OCI-LY7 (cell line): ENCODE results near the gene NKAIN2.

ENCODE experiments used
- EZH2phosphoT487 ChIP-seq: fragments of 200-600 bp; sonication (generic); IDR thresholded peaks from 2 replicates; pipeline ENCODE4 v1.6.1; 2018; ENCODE audit warnings: low read depth, borderline replicate concordance, mild to moderate bottlenecking, mixed run types, antibody characterized with exemption, low read length, moderate library complexity, mixed read lengths
- TF ChIP-seq, protein P1 (sequence below): fragments of 200-600 bp; sonication (generic); conservative IDR thresholded peaks from 2 replicates; pipeline ENCODE4 v1.5.1; 2014; ENCODE audit warnings: mild to moderate bottlenecking, antibody characterized with exemption, low read length, moderate library complexity, mixed read lengths

DNA sequence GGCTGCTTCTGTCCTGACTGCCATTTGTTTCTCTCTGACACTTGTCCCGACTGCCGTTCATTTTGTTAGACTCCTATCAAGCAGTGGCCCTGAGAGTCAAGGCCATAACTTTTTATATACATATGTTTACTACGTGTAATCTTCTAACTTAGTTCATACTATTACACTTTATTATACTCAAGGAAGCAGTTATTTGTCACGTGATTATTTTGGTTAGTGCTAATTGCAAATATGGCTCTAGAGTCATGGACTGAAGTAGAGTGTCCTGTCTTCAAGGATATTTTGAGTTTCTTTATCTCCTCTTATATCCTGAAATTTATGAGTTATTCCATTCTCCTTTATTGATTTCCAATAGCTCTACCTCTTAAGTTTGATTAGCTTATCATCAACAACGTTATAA lies 864.4 kb downstream of the NKAIN2 start:
- TF ChIP-seq, protein P1, sequence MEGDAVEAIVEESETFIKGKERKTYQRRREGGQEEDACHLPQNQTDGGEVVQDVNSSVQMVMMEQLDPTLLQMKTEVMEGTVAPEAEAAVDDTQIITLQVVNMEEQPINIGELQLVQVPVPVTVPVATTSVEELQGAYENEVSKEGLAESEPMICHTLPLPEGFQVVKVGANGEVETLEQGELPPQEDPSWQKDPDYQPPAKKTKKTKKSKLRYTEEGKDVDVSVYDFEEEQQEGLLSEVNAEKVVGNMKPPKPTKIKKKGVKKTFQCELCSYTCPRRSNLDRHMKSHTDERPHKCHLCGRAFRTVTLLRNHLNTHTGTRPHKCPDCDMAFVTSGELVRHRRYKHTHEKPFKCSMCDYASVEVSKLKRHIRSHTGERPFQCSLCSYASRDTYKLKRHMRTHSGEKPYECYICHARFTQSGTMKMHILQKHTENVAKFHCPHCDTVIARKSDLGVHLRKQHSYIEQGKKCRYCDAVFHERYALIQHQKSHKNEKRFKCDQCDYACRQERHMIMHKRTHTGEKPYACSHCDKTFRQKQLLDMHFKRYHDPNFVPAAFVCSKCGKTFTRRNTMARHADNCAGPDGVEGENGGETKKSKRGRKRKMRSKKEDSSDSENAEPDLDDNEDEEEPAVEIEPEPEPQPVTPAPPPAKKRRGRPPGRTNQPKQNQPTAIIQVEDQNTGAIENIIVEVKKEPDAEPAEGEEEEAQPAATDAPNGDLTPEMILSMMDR = no peak
- no peak for TF ChIP-seq EZH2phosphoT487
